ENCODE measurements around the gene RPS6KC1. TPM values are rescaled to one million over a fixed set of nuclear protein-coding genes. Genes with fewer than 3 reads are reported as not detected.

The RPS6KC1 gene
- total and polyA plus RNA-seq, 2 donors (not counting 3 experiments of a cell fraction or from before 2014, with no cell fraction given): 5.1 to 18.6 TPM

- Histone ChIP-seq H3K4me1 (ENCODE audit: control insufficient read depth, extremely low read depth, insufficient read depth, low read length) (no peaks in the 10 kb centered on the region), H3K36me3 (ENCODE audit: control insufficient read depth in 2 of 2, extremely low read depth in 1 of 2, insufficient read depth in 2 of 2, low read length in 2 of 2) (no peaks in the 10 kb centered on the region), H2AFZ (ENCODE audit: low read depth, low read length) (no peak overlapping the region), H3K9me1 (replicated peaks; ENCODE audit: control insufficient read depth, extremely low read depth, insufficient read depth, low read length) (no peaks in the 10 kb centered on the region), H3K27me3 (ENCODE audit: control insufficient read depth in 2 of 2, insufficient read depth in 2 of 2, low read length in 2 of 2) (no peaks in the 10 kb centered on the region), H3K27ac (ENCODE audit: insufficient read depth, low read depth, low read length) (no peak overlapping the region), H3K79me2 (ENCODE audit: control insufficient read depth, insufficient read depth, low read length) (no peaks in the 10 kb centered on the region), H3K9me3 (replicated peaks; ENCODE audit: control insufficient read depth, insufficient read depth, low read length) (no peaks in the 10 kb centered on the region), H3K4me3 (replicated peaks in 1 of 3; ENCODE audit: insufficient read depth in 1 of 3, low read depth in 1 of 3, low read length in 3 of 3) (no peak overlapping the region), H4K20me1 (replicated peaks; ENCODE audit: control insufficient read depth, extremely low read depth, insufficient read depth, low read length) (no peaks in the 10 kb centered on the region), H3K9ac (replicated peaks; ENCODE audit: extremely low read depth, insufficient read depth, low read length) (no peak overlapping the region), H3K4me2 (ENCODE audit: insufficient read depth, low read length) (no peak overlapping the region)
- TF ChIP-seq MYC (IDR thresholded peaks at IDR 0.05; ENCODE audit: low read depth, low read length) (no peak), JUN (IDR thresholded peaks at IDR 0.05; ENCODE audit: borderline replicate concordance, insufficient read depth, insufficient read length, low read depth) (no peak)
- CTCF ChIA-PET: no interaction called here
- no TSS peak for BruUV-seq (replicated peaks)
- DNase-seq (ENCODE audit: low read depth, low spot score) (no peak), FAIRE-seq (no peak)
- intact Hi-C loops (cut with micrococcal nuclease) (no loop called here), dilution Hi-C loops (cut with MboI; ENCODE audit: extremely low pct_ligation_motif_present, low sequenced_read_pairs) (no loop called here)
- POLR2A ChIA-PET: no interaction called here
Observed at GRCh38 chr1:213291526-213291925, 240.5 kb downstream of the RPS6KC1 start.

GRCh38 chr1:213292614-213293013 lies 241.6 kb downstream of the RPS6KC1 start:
- no peak overlapping the region for H3K4me3 ChIP-seq (replicated peaks in 1 of 3; ENCODE audit: insufficient read depth in 1 of 3, low read depth in 1 of 3, low read length in 3 of 3)
- BruUV-seq (replicated peaks): no TSS peak
- ChIA-PET CTCF (no interaction called here), POLR2A (no interaction called here)
- H4K20me1 ChIP-seq (replicated peaks; ENCODE audit: control insufficient read depth, extremely low read depth, insufficient read depth, low read length): no peaks in the 10 kb centered on the region
- H3K27me3 ChIP-seq (ENCODE audit: control insufficient read depth in 2 of 2, insufficient read depth in 2 of 2, low read length in 2 of 2): no peaks in the 10 kb centered on the region
- TF ChIP-seq JUN (IDR thresholded peaks at IDR 0.05; ENCODE audit: borderline replicate concordance, insufficient read depth, insufficient read length, low read depth): no peak
- H2AFZ ChIP-seq (ENCODE audit: low read depth, low read length): no peak overlapping the region
- H3K36me3 ChIP-seq (ENCODE audit: control insufficient read depth in 2 of 2, extremely low read depth in 1 of 2, insufficient read depth in 2 of 2, low read length in 2 of 2): no peaks in the 10 kb centered on the region
- H3K27ac ChIP-seq (ENCODE audit: insufficient read depth, low read depth, low read length): no peak overlapping the region
- no peaks in the 10 kb centered on the region for H3K4me1 ChIP-seq (ENCODE audit: control insufficient read depth, extremely low read depth, insufficient read depth, low read length)
- intact Hi-C loops (cut with micrococcal nuclease) (no loop called here), dilution Hi-C loops (cut with MboI; ENCODE audit: extremely low pct_ligation_motif_present, low sequenced_read_pairs) (no loop called here)
- H3K79me2 ChIP-seq (ENCODE audit: control insufficient read depth, insufficient read depth, low read length): no peaks in the 10 kb centered on the region
- H3K9ac ChIP-seq (replicated peaks; ENCODE audit: extremely low read depth, insufficient read depth, low read length): no peak overlapping the region
- FAIRE-seq (no peak), DNase-seq (ENCODE audit: low read depth, low spot score) (no peak)
- H3K9me1 ChIP-seq (replicated peaks; ENCODE audit: control insufficient read depth, extremely low read depth, insufficient read depth, low read length): no peaks in the 10 kb centered on the region
- no peak overlapping the region for H3K4me2 ChIP-seq (ENCODE audit: insufficient read depth, low read length)
- H3K9me3 ChIP-seq (replicated peaks; ENCODE audit: control insufficient read depth, insufficient read depth, low read length): no peaks in the 10 kb centered on the region

All from endothelial cell of umbilical vein (primary cell).